ENCODE measurements around the gene BMP10.
"Not testable (repeated sequence)": the region's sequence is repeated elsewhere in the genome, so short reads cannot be mapped to it uniquely, and the experiment has no call there.

The BMP10 gene

DNA sequence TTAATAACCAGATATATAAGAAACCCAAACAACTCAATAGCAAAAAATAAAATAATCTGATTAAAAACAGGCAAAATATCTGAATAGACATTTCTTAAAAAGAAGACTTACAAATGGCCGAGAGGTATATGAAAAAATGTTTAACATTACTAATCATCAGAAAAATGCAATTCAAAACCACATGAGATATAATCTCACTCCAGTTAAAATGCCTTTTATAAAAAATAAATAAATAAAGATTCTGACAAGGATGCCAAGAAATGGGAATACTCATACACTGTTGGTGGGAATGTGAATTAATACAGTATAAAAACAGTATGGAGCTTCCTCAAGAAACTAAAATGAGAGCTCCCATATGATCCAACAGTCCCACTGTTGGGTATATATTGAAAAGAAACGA, 33.9 kb upstream of the BMP10 start:
- in situ Hi-C loops (cut with HindIII; ENCODE audit: low pct_ligation_motif_present, low sequenced_read_pairs): no loop called here
- DNase-seq: no peak
- TF ChIP-seq CTCF (IDR thresholded peaks at IDR 0.05; ENCODE audit: low read depth, low read length, missing control alignments): no peak
- H3K27ac ChIP-seq: no peak overlapping the region
- H3K27me3 ChIP-seq (replicated peaks): no peaks in the 10 kb centered on the region
- no peak overlapping the region for H3K4me3 ChIP-seq (ENCODE audit: low read depth, low read length)
- H3K36me3 ChIP-seq (replicated peaks): no peaks in the 10 kb centered on the region

DNA sequence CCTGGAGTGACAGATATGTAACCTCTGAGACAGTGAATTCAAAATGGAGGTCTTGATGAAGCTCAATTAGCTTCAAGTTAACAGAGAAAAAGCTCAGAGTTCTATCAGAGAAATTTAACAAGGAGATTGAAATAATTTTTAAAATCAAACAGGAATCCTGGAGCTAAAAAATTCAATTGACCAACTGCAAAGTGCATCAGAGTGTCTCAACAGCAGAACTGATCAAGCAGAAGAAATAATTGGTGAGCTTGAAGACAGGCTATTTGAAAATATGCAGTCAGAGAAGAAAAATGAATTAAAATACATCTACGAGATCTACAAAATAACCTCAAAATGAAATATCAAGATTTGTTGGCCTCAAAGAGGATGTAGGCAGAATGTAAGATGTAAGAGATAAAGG, 30.4 kb upstream of the BMP10 start:
- H3K36me3 ChIP-seq (replicated peaks): no peaks in the 10 kb centered on the region
- in situ Hi-C loops (cut with HindIII; ENCODE audit: low pct_ligation_motif_present, low sequenced_read_pairs): no loop called here
- DNase-seq: no peak
- H3K27ac ChIP-seq: no peak overlapping the region
- no peak for TF ChIP-seq CTCF (IDR thresholded peaks at IDR 0.05; ENCODE audit: low read depth, low read length, missing control alignments)
- H3K27me3 ChIP-seq (replicated peaks): no peaks in the 10 kb centered on the region
- no peak overlapping the region for H3K4me3 ChIP-seq (ENCODE audit: low read depth, low read length)

DNA sequence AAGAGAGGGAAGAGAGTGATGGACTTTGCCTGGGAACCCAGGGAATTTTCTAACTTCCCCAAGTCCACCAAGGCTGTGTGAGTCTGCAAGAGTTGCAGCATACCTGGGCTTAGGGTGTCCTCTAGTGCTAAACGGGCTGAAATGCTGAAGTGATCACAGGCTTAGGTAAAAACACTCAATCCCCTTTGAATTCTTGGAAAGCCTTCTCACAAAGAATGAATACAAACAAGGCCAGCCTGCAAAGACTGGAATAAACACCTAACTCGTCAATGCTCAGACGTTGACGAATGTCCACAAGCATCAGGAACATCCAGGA, 30.0 kb upstream of the BMP10 start:
- DNase-seq: no peak

GRCh38 chr2:68900496-68901198, 29.4 kb upstream of the BMP10 start:
- in situ Hi-C loops (cut with HindIII; ENCODE audit: low pct_ligation_motif_present, low sequenced_read_pairs): no loop called here
- no peaks in the 10 kb centered on the region for H3K36me3 ChIP-seq (replicated peaks)
- no peak for DNase-seq

More for the DNA sequence above, 30.0 kb upstream of the BMP10 start:
- no peaks in the 10 kb centered on the region for H3K36me3 ChIP-seq (replicated peaks)
- H3K27me3 ChIP-seq (replicated peaks): no peaks in the 10 kb centered on the region
- H3K27ac ChIP-seq: no peak overlapping the region
- in situ Hi-C loops (cut with HindIII; ENCODE audit: low pct_ligation_motif_present, low sequenced_read_pairs): no loop called here
- peak; percentile 61 for TF ChIP-seq CTCF (IDR thresholded peaks at IDR 0.05; ENCODE audit: low read depth, low read length, missing control alignments)
- H3K4me3 ChIP-seq (ENCODE audit: low read depth, low read length): no peak overlapping the region

GRCh38 chr2:68895981-68896380, 24.8 kb upstream of the BMP10 start:
- H3K27ac ChIP-seq; DNase-seq; H3K4me3 ChIP-seq (ENCODE audit: low read depth, low read length); H3K36me3 ChIP-seq (replicated peaks); H3K27me3 ChIP-seq (replicated peaks); in situ Hi-C loops (cut with HindIII; ENCODE audit: low pct_ligation_motif_present, low sequenced_read_pairs): not testable (repeated sequence)

More at GRCh38 chr2:68900496-68901198, 29.4 kb upstream of the BMP10 start:
- Histone ChIP-seq H3K27me3 (replicated peaks) (no peaks in the 10 kb centered on the region), H3K4me3 (ENCODE audit: low read depth, low read length) (no peak overlapping the region), H3K27ac (no peak overlapping the region)
- TF ChIP-seq CTCF (IDR thresholded peaks at IDR 0.05; ENCODE audit: low read depth, low read length, missing control alignments): no peak

GRCh38 chr2:68889500-68889899, 18.3 kb upstream of the BMP10 start:
- DNase-seq: peak; percentile 68
- in situ Hi-C loops (cut with HindIII; ENCODE audit: low pct_ligation_motif_present, low sequenced_read_pairs): no loop called here
- no peaks in the 10 kb centered on the region for H3K36me3 ChIP-seq (replicated peaks)
- no peak overlapping the region for H3K4me3 ChIP-seq (ENCODE audit: low read depth, low read length)
- no peak overlapping the region for H3K27ac ChIP-seq
- no peak for TF ChIP-seq CTCF (IDR thresholded peaks at IDR 0.05; ENCODE audit: low read depth, low read length, missing control alignments)
- no peaks in the 10 kb centered on the region for H3K27me3 ChIP-seq (replicated peaks)

Measured in brain microvascular endothelial cell (primary cell).